ENCODE measurements around the gene THOC3. TPM values are rescaled to one million over a fixed set of nuclear protein-coding genes. Genes with fewer than 3 reads are reported as not detected.
"Not testable (repeated sequence)": the region's sequence is repeated elsewhere in the genome, so short reads cannot be mapped to it uniquely, and the experiment has no call there.

Gene THOC3
- total RNA-seq, 2 experiments from 2014 or later: 72.2 to 82.1 TPM

GRCh38 chr5:175958515-175958914 is 9.6 kb downstream of the THOC3 start:
- not testable (repeated sequence) for H3K27me3 Mint-ChIP-seq, H3K4me1 Mint-ChIP-seq, DNase-seq, H3K4me3 Mint-ChIP-seq, H3K27ac Mint-ChIP-seq, H3K9me3 Mint-ChIP-seq, H3K36me3 Mint-ChIP-seq

GRCh38 chr5:175954107-175954506 is 14.0 kb downstream of the THOC3 start:
- H3K9me3 Mint-ChIP-seq, DNase-seq, H3K36me3 Mint-ChIP-seq, H3K27me3 Mint-ChIP-seq, H3K27ac Mint-ChIP-seq, H3K4me3 Mint-ChIP-seq, H3K4me1 Mint-ChIP-seq: not testable (repeated sequence)

GRCh38 chr5:175952810-175953209 is 15.3 kb downstream of the THOC3 start:
- not testable (repeated sequence) for H3K4me1 Mint-ChIP-seq, H3K36me3 Mint-ChIP-seq, DNase-seq, H3K9me3 Mint-ChIP-seq, H3K4me3 Mint-ChIP-seq, H3K27me3 Mint-ChIP-seq, H3K27ac Mint-ChIP-seq

- not testable (repeated sequence) for H3K36me3 Mint-ChIP-seq, H3K4me3 Mint-ChIP-seq
These were observed 16.7 kb downstream of the THOC3 start for GRCh38 chr5:175951339-175951969.

GRCh38 chr5:175948329-175949108 is 19.6 kb downstream of the THOC3 start:
- H3K27ac Mint-ChIP-seq, H3K9me3 Mint-ChIP-seq: not testable (repeated sequence)

More at GRCh38 chr5:175951339-175951969, 16.7 kb downstream of the THOC3 start:
- not testable (repeated sequence) for DNase-seq, H3K27ac Mint-ChIP-seq, H3K9me3 Mint-ChIP-seq, H3K4me1 Mint-ChIP-seq, H3K27me3 Mint-ChIP-seq

GRCh38 chr5:175943253-175943652 is 24.9 kb downstream of the THOC3 start:
- H3K4me1 Mint-ChIP-seq, H3K27ac Mint-ChIP-seq, DNase-seq, H3K9me3 Mint-ChIP-seq, H3K4me3 Mint-ChIP-seq, H3K27me3 Mint-ChIP-seq: not testable (repeated sequence)
- peaks cover 15% of the 10 kb centered on the region for H3K36me3 Mint-ChIP-seq

More at GRCh38 chr5:175948329-175949108, 19.6 kb downstream of the THOC3 start:
- H3K27me3 Mint-ChIP-seq, DNase-seq, H3K4me1 Mint-ChIP-seq, H3K36me3 Mint-ChIP-seq, H3K4me3 Mint-ChIP-seq: not testable (repeated sequence)

GRCh38 chr5:175940632-175941031 is 27.5 kb downstream of the THOC3 start:
- H3K4me3 Mint-ChIP-seq, H3K27ac Mint-ChIP-seq, H3K4me1 Mint-ChIP-seq, H3K27me3 Mint-ChIP-seq, DNase-seq, H3K9me3 Mint-ChIP-seq: not testable (repeated sequence)
- peaks cover 16% of the 10 kb centered on the region for H3K36me3 Mint-ChIP-seq

GRCh38 chr5:175938489-175938888 is 29.6 kb downstream of the THOC3 start:
- DNase-seq, H3K27me3 Mint-ChIP-seq: not testable (repeated sequence)
- H3K36me3 Mint-ChIP-seq: peaks cover 13% of the 10 kb centered on the region

GRCh38 chr5:175928752-175929151 is 39.4 kb downstream of the THOC3 start:
- H3K27ac Mint-ChIP-seq, H3K9me3 Mint-ChIP-seq, H3K4me1 Mint-ChIP-seq, H3K4me3 Mint-ChIP-seq, DNase-seq, H3K27me3 Mint-ChIP-seq: not testable (repeated sequence)
- H3K36me3 Mint-ChIP-seq: peaks cover 13% of the 10 kb centered on the region

More at GRCh38 chr5:175938489-175938888, 29.6 kb downstream of the THOC3 start:
- not testable (repeated sequence) for H3K4me1 Mint-ChIP-seq, H3K4me3 Mint-ChIP-seq, H3K27ac Mint-ChIP-seq, H3K9me3 Mint-ChIP-seq

- H3K27ac Mint-ChIP-seq, DNase-seq, H3K4me3 Mint-ChIP-seq, H3K4me1 Mint-ChIP-seq, H3K9me3 Mint-ChIP-seq, H3K27me3 Mint-ChIP-seq: not testable (repeated sequence)
- peaks cover 26% of the 10 kb centered on the region for H3K36me3 Mint-ChIP-seq
These were observed 43.0 kb downstream of the THOC3 start for GRCh38 chr5:175925106-175925505.

- no peaks in the 10 kb centered on the region for H3K27me3 Mint-ChIP-seq
- no peak for DNase-seq
- H3K4me1 Mint-ChIP-seq: peaks cover 1% of the 10 kb centered on the region
- H3K9me3 Mint-ChIP-seq: peaks cover under 1% of the 10 kb centered on the region
- H3K27ac Mint-ChIP-seq: no peak overlapping the region
- no peak overlapping the region for H3K4me3 Mint-ChIP-seq
- peaks cover 24% of the 10 kb centered on the region for H3K36me3 Mint-ChIP-seq
These were observed 45.8 kb downstream of the THOC3 start for GRCh38 chr5:175922192-175922885.

- no peak overlapping the region for H3K4me3 Mint-ChIP-seq
- peaks cover 1% of the 10 kb centered on the region for H3K4me1 Mint-ChIP-seq
- H3K27ac Mint-ChIP-seq: no peak overlapping the region
- peaks cover 2% of the 10 kb centered on the region for H3K9me3 Mint-ChIP-seq
- H3K27me3 Mint-ChIP-seq: no peaks in the 10 kb centered on the region
- DNase-seq: no peak
- peaks cover 31% of the 10 kb centered on the region for H3K36me3 Mint-ChIP-seq
These were observed 46.9 kb downstream of the THOC3 start for GRCh38 chr5:175921061-175921730.

GRCh38 chr5:175920231-175920811 is 47.8 kb downstream of the THOC3 start:
- H3K4me1 Mint-ChIP-seq: peaks cover 2% of the 10 kb centered on the region
- no peak overlapping the region for H3K27ac Mint-ChIP-seq
- H3K27me3 Mint-ChIP-seq: no peaks in the 10 kb centered on the region
- no peak overlapping the region for H3K4me3 Mint-ChIP-seq
- peaks cover 2% of the 10 kb centered on the region for H3K9me3 Mint-ChIP-seq
- no peak for DNase-seq
- peaks cover 28% of the 10 kb centered on the region for H3K36me3 Mint-ChIP-seq

- H3K4me1 Mint-ChIP-seq, H3K9me3 Mint-ChIP-seq, DNase-seq, H3K27me3 Mint-ChIP-seq, H3K4me3 Mint-ChIP-seq: not testable (repeated sequence)
- peak overlapping the region; percentile 6 for H3K27ac Mint-ChIP-seq
- peaks cover 17% of the 10 kb centered on the region for H3K36me3 Mint-ChIP-seq
These were observed 52.8 kb downstream of the THOC3 start for GRCh38 chr5:175915066-175916037.
